DMS114 treated with DMSO at 0.1 percent for 48 hours (cell line): Measurements from ENCODE around the gene MAP7.
"Not testable (repeated sequence)": the region's sequence is repeated elsewhere in the genome, so short reads cannot be mapped to it uniquely, and the experiment has no call there.

Source experiments
- DNase-seq: peaks from one replicate; lab custom pipeline; 2025; ENCODE audit not compliant: unreplicated experiment; lab: John Stamatoyannopoulos, UW

The MAP7 gene

GRCh38 chr6:136309729-136310311 is 240.4 kb downstream of the MAP7 start:
- DNase-seq: no peak

- DNase-seq: no peak
Observed at GRCh38 chr6:136309171-136309570, 241.1 kb downstream of the MAP7 start.

DNA sequence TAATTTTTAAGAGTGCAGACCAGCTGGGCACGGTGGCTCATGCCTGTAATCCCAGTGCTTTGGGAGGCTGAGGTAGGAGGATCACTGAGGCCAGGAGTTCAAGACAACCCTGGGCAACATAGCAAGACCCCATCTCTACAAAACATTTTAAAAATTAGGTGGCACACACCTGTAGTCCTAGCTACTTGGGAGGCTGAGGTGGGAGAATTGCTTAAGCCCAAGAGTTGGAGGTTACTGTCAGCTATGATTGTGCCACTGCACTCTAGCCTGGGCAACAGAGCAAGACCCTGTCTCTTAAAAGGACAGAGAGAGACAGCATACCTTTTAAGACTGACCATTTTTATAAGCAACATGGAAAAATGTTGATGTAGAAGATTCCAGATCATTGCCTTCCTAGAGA is 241.8 kb downstream of the MAP7 start:
- not testable (repeated sequence) for DNase-seq

GRCh38 chr6:136307351-136307750 is 242.9 kb downstream of the MAP7 start:
- no peak for DNase-seq

- no peak for DNase-seq
Observed at GRCh38 chr6:136306466-136306865, 243.8 kb downstream of the MAP7 start.

- DNase-seq: no peak
Observed at GRCh38 chr6:136304410-136304809, 245.8 kb downstream of the MAP7 start.

GRCh38 chr6:136303516-136303915 is 246.7 kb downstream of the MAP7 start:
- no peak for DNase-seq

DNA sequence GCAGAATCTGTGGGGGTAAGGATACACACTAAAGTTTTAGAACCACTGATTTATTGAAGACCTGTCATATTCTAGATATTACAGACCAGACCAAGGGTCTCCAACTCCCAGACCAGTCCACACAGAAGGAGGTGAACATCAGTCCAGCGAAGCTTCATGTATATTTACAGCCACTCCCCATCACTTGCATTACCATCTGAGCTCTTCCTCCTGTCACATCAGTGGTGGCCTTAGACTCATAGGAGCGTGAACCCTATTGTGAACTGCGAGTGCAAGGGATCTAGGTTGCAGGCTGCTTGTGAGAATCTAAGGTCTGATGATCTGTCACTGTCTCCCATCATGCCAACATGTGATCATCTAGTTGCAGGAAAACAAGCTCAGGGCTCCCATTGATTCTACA is 255.6 kb downstream of the MAP7 start:
- DNase-seq: no peak
